GM12874 (cell line): ENCODE data around the gene ABCA12.

ENCODE experiments used
- TF ChIP-seq, protein P1 (sequence below): IDR thresholded peaks from 2 replicates; pipeline ENCODE4 v1.5.1; 2011; ENCODE audit warnings: low read depth, mild to moderate bottlenecking, control low read depth, low read length, moderate library complexity; ENCODE audit not compliant: insufficient read depth

The ABCA12 gene

GRCh38 chr2:214966420-214966819 lies 172.0 kb downstream of the ABCA12 start:
- TF ChIP-seq, protein P1, sequence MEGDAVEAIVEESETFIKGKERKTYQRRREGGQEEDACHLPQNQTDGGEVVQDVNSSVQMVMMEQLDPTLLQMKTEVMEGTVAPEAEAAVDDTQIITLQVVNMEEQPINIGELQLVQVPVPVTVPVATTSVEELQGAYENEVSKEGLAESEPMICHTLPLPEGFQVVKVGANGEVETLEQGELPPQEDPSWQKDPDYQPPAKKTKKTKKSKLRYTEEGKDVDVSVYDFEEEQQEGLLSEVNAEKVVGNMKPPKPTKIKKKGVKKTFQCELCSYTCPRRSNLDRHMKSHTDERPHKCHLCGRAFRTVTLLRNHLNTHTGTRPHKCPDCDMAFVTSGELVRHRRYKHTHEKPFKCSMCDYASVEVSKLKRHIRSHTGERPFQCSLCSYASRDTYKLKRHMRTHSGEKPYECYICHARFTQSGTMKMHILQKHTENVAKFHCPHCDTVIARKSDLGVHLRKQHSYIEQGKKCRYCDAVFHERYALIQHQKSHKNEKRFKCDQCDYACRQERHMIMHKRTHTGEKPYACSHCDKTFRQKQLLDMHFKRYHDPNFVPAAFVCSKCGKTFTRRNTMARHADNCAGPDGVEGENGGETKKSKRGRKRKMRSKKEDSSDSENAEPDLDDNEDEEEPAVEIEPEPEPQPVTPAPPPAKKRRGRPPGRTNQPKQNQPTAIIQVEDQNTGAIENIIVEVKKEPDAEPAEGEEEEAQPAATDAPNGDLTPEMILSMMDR, result no peak

GRCh38 chr2:214960677-214961076 lies 177.7 kb downstream of the ABCA12 start:
- TF ChIP-seq, protein P1, result no peak

GRCh38 chr2:214946949-214947348 lies 191.5 kb downstream of the ABCA12 start:
- TF ChIP-seq, protein P1, result no peak

- TF ChIP-seq, protein P1, result no peak
Measured at GRCh38 chr2:214934006-214934405, 204.4 kb downstream of the ABCA12 start.

DNA sequence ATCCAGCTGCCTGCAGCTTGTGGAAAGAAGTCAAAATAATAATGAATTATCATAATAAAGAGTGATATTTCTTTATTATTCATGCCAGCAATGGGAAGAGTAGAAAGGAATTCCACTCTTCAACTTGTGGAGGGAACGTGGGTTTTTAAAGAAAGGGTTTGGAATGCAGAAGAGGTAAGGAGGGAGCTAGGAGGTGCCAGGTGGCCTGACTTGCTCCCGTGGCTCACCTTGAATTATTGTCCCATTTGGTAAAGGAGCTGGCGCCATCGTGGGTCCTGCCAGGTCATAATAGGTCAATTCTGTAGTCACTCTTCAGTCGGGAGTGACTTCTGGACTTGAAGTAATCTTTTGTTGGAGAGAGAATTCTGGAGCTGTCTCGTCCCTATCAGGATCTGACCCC lies 233.8 kb downstream of the ABCA12 start:
- TF ChIP-seq, protein P1, result no peak

DNA sequence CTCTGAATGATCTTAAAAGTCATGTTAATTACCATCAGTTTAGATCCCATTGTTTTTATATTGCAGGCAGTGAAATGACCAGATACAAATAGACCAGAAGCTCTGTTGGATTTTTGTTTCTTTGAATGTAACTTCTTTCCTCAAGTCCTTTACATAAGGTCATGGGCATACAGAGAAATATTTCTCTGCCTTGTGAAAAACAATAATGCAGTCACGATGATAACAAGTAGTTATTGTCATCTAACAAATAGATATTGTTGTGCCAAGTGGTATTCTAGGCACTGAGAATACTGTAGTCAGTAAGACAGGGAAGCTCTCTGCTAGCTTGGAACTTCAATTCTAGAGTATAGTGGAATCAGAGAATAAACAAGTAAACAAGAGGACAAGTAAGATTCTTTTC lies 234.2 kb downstream of the ABCA12 start:
- TF ChIP-seq, protein P1, result no peak

GRCh38 chr2:214902286-214902685 lies 236.1 kb downstream of the ABCA12 start:
- TF ChIP-seq, protein P1, result no peak

GRCh38 chr2:214899751-214900150 lies 238.7 kb downstream of the ABCA12 start:
- TF ChIP-seq, protein P1, result no peak
